Endothelial cell of umbilical vein (primary cell): ENCODE results near the gene PTPRZ1. TPM values are rescaled to one million over a fixed set of nuclear protein-coding genes. Genes with fewer than 3 reads are reported as not detected.

Experiments used
- BruUV-seq: library from RNA; stranded (reverse); fragments of 400-500 nt; replicated peaks from 2 replicates; lab custom pipeline; 2021; lab: Mats Ljungman, UMichigan
- CTCF ChIA-PET: fragments of 300-600, 350-600 bp; sonication (Branson Sonifier 250); formaldehyde crosslinking; loops from one replicate; lab custom pipeline; 2021; ENCODE audit warnings: antibody characterized with exemption, inconsistent platforms; lab: Charles Lee
- POLR2A ChIA-PET: fragments of 300-600, 350-600 bp; sonication (Branson Sonifier 250); formaldehyde crosslinking; loops from one replicate; lab custom pipeline; 2021; ENCODE audit warnings: antibody characterized with exemption, inconsistent platforms; lab: Charles Lee
- DNase-seq: peaks from one replicate; pipeline ENCODE4 v3.0.0-alpha.2; 2011; ENCODE audit warnings: low read depth, low spot score
- FAIRE-seq: peaks from 2 replicates; lab custom pipeline; 2011; peaks lifted over from hg19 to GRCh38; lab: Jason Lieb, UNC
- H2AFZ ChIP-seq: 2 replicates; pipeline ENCODE4 v1.6.0; 2012; ENCODE audit warnings: low read depth, low read length, control low read depth, inconsistent platforms
- H3K27ac ChIP-seq: 2 replicates; pipeline ENCODE4 v1.5.1; 2011; ENCODE audit warnings: low read depth, mild to moderate bottlenecking, control low read depth, low read length, moderate library complexity; ENCODE audit not compliant: insufficient read depth
- H3K27me3 ChIP-seq, 2 experiments: 2 replicates each; pipeline versions ENCODE4 v1.6.0 to v1.6.1; 2011; ENCODE audit warnings: low read length in 2 of 2, mixed read lengths in 1 of 2; ENCODE audit not compliant: control insufficient read depth in 2 of 2, insufficient read depth in 2 of 2
- H3K36me3 ChIP-seq, 2 experiments: 2 replicates in 1 of 2; 3 replicates in 1 of 2; pipeline ENCODE4 v1.5.1; 2011; ENCODE audit warnings: low read length in 2 of 2, mild to moderate bottlenecking in 1 of 2, moderate library complexity in 1 of 2; ENCODE audit not compliant: control insufficient read depth in 2 of 2, insufficient read depth in 2 of 2; ENCODE audit errors: extremely low read depth in 1 of 2
- H3K4me1 ChIP-seq: 3 replicates; pipeline ENCODE4 v1.5.1; 2011; ENCODE audit warnings: mild to moderate bottlenecking, low read length; ENCODE audit not compliant: control insufficient read depth, insufficient read depth; ENCODE audit errors: extremely low read depth
- H3K4me2 ChIP-seq: 2 replicates; pipeline ENCODE4 v1.6.1; 2011; ENCODE audit warnings: low read length, control low read depth, mixed read lengths; ENCODE audit not compliant: insufficient read depth
- H3K4me3 ChIP-seq, 3 experiments: fragments of 200-600 bp in 1 of 3; sonication (generic), shearing (Covaris generic) in 1 of 3; replicated peaks in 1 of 3; 2 replicates each; pipeline ENCODE4 v1.5.1; 2011 to 2016; ENCODE audit warnings: control low read depth in 3 of 3, low read length in 3 of 3, mild to moderate bottlenecking in 2 of 3, inconsistent platforms in 1 of 3, low read depth in 1 of 3, moderate library complexity in 1 of 3; ENCODE audit not compliant: insufficient read depth in 1 of 3
- H3K79me2 ChIP-seq: 2 replicates; pipeline ENCODE4 v1.6.0; 2012; ENCODE audit warnings: low read length, inconsistent platforms; ENCODE audit not compliant: control insufficient read depth, insufficient read depth
- H3K9ac ChIP-seq: replicated peaks from 2 replicates; pipeline ENCODE3; 2011; ENCODE audit warnings: low read length, control low read depth; ENCODE audit not compliant: insufficient read depth; ENCODE audit errors: extremely low read depth
- H3K9me1 ChIP-seq: replicated peaks from 3 replicates; pipeline ENCODE4 v1.6.0; 2011; ENCODE audit warnings: mild to moderate bottlenecking, low read length; ENCODE audit not compliant: control insufficient read depth, insufficient read depth; ENCODE audit errors: extremely low read depth
- H3K9me3 ChIP-seq: replicated peaks from 2 replicates; pipeline ENCODE4 v1.5.1; 2012; ENCODE audit warnings: low read length, inconsistent platforms; ENCODE audit not compliant: control insufficient read depth, insufficient read depth
- H4K20me1 ChIP-seq: replicated peaks from 2 replicates; pipeline ENCODE3; 2011; ENCODE audit warnings: mild to moderate bottlenecking, low read length; ENCODE audit not compliant: control insufficient read depth, insufficient read depth; ENCODE audit errors: extremely low read depth
- CTCF ChIP-seq, 2 donors: IDR thresholded peaks; 1 replicate in 1 of 2; 2 replicates in 1 of 2; pipeline ENCODE4 v1.5.1; 2011; ENCODE audit warnings: low read length in 2 of 2, mild to moderate bottlenecking in 2 of 2, moderate library complexity in 2 of 2, control low read depth in 1 of 2, inconsistent platforms in 1 of 2, low read depth in 1 of 2; ENCODE audit not compliant: insufficient read depth in 1 of 2; ENCODE audit errors: extremely low read depth in 1 of 2
- EZH2 ChIP-seq: IDR thresholded peaks from 2 replicates; pipeline ENCODE4 v1.6.1; 2012; ENCODE audit warnings: borderline replicate concordance, low read depth, mild to moderate bottlenecking, moderate library complexity, low read length, inconsistent platforms; ENCODE audit not compliant: severe bottlenecking
- FOS ChIP-seq: IDR thresholded peaks from 2 replicates; pipeline ENCODE4 v1.6.1; 2011; ENCODE audit warnings: mild to moderate bottlenecking, low read length, moderate library complexity, borderline replicate concordance; ENCODE audit not compliant: insufficient read depth
- GATA2 ChIP-seq: IDR thresholded peaks from 2 replicates; pipeline ENCODE4 v1.7.0; 2011; ENCODE audit warnings: low read depth, mild to moderate bottlenecking, moderate library complexity, mixed read lengths, low read length; ENCODE audit not compliant: insufficient read length, insufficient read depth
- JUN ChIP-seq: IDR thresholded peaks from 2 replicates; pipeline ENCODE4 v1.6.1; 2011; ENCODE audit warnings: borderline replicate concordance, low read depth; ENCODE audit not compliant: insufficient read length, insufficient read depth
- MAX ChIP-seq: IDR thresholded peaks from 2 replicates; pipeline ENCODE4 v1.6.1; 2011; ENCODE audit not compliant: insufficient read depth, insufficient read length
- MYC ChIP-seq: IDR thresholded peaks from one replicate; pipeline ENCODE4 v1.6.1; 2011; ENCODE audit warnings: mild to moderate bottlenecking, low read depth, low read length
- POLR2A ChIP-seq: IDR thresholded peaks from 2 replicates; pipeline ENCODE4 v1.6.1; 2012; ENCODE audit warnings: low read depth, mild to moderate bottlenecking, control low read depth, low read length
- dilution Hi-C: fragments of 300-500 bp; cut with MboI; formaldehyde crosslinking; loops from one replicate; pipeline ENCODE4 v1.15.0; 2019; ENCODE audit warnings: low sequenced_read_pairs; ENCODE audit not compliant: extremely low pct_ligation_motif_present
- intact Hi-C: fragments of 100-400 bp; cut with micrococcal nuclease; formaldehyde crosslinking; loops from one replicate; pipeline ENCODE4 v1.10.0; 2022
- polyA plus RNA-seq, 4 experiments: library from polyadenylated mRNA; depleted of rRNA in 3 of 4; stranded (reverse) in 3 of 4; unstranded in 1 of 4; fragments of >200 nt; gene quantifications; 2 replicates each; pipeline versions ENCODE4 v1.2.1 to v1.2.3, GENCODE V29; 2011 to 2012; ENCODE audit warnings: missing spikeins in 1 of 4
- total RNA-seq: library from RNA; stranded (reverse); gene quantifications from 2 replicates; pipeline ENCODE4 v1.2.3, GENCODE V29; 2021

PTPRZ1 gene
- total and polyA plus RNA-seq, 2 donors (not counting 3 experiments of a cell fraction or from before 2014, with no cell fraction given) = 0.07 TPM; not detected in 1

GRCh38 chr7:121966276-121966934 lies 93.4 kb downstream of the PTPRZ1 start:
- Histone ChIP-seq H3K4me3 (no peak overlapping the region), H3K36me3 (no peaks in the 10 kb centered on the region), H2AFZ (no peak overlapping the region), H3K4me2 (no peak overlapping the region), H3K27me3 (peaks cover 0 to 2% of the 10 kb centered on the region in 2 experiments), H3K9me3 (no peaks in the 10 kb centered on the region), H3K9me1 (no peaks in the 10 kb centered on the region), H4K20me1 (no peaks in the 10 kb centered on the region), H3K79me2 (no peaks in the 10 kb centered on the region), H3K9ac (no peak overlapping the region), H3K27ac (no peak overlapping the region), H3K4me1 (no peaks in the 10 kb centered on the region)
- FAIRE-seq (no peak), DNase-seq (no peak)
- intact Hi-C loops (no loop called here), dilution Hi-C loops (no loop called here)
- TF ChIP-seq EZH2 (no peak), CTCF (IDR thresholded peaks at IDR 0.05; ENCODE audit: extremely low read depth in 1 of 2, insufficient read depth in 1 of 2, low read depth in 1 of 2, low read length in 2 of 2) (no peak), FOS (no peak), POLR2A (no peak), JUN (no peak), GATA2 (no peak), MAX (no peak), MYC (no peak)
- POLR2A ChIA-PET = no interaction called here
- no TSS peak for BruUV-seq
- CTCF ChIA-PET = no interaction called here
